HG02943 (cell line): ENCODE measurements around the gene SCN1A.
"Not testable (repeated sequence)": the region's sequence is repeated elsewhere in the genome, so short reads cannot be mapped to it uniquely, and the experiment has no call there.

Experiments used
- ATAC-seq: cut with Tn5 transposase; IDR thresholded peaks from one replicate; pipeline ENCODE4 v1.9.1; 2021; ENCODE audit warnings: mild to moderate bottlenecking, low read depth, moderate library complexity; ENCODE audit not compliant: unreplicated experiment

The SCN1A gene

GRCh38 chr2:166011660-166012059 is 116.2 kb downstream of the SCN1A start:
- ATAC-seq = no peak

- no peak for ATAC-seq
Observed at GRCh38 chr2:166000401-166000800, 127.4 kb downstream of the SCN1A start.

GRCh38 chr2:165990846-165991245 is 137.0 kb downstream of the SCN1A start:
- no peak for ATAC-seq

GRCh38 chr2:165989851-165990250 is 138.0 kb downstream of the SCN1A start:
- ATAC-seq = no peak

- ATAC-seq = no peak
Observed at GRCh38 chr2:165985120-165985519, 142.7 kb downstream of the SCN1A start.

GRCh38 chr2:165972161-165972560 is 155.7 kb downstream of the SCN1A start:
- ATAC-seq = not testable (repeated sequence)

- no peak for ATAC-seq
Observed at GRCh38 chr2:165970663-165971062, 157.2 kb downstream of the SCN1A start.

- no peak for ATAC-seq
Observed at GRCh38 chr2:165969227-165969626, 158.6 kb downstream of the SCN1A start.

GRCh38 chr2:165967746-165968145 is 160.1 kb downstream of the SCN1A start:
- no peak for ATAC-seq

- no peak for ATAC-seq
Observed at GRCh38 chr2:165961818-165962217, 166.0 kb downstream of the SCN1A start.

GRCh38 chr2:165959371-165959770 is 168.4 kb downstream of the SCN1A start:
- ATAC-seq = no peak

- ATAC-seq = no peak
Observed at GRCh38 chr2:165958313-165958960, 169.4 kb downstream of the SCN1A start.

GRCh38 chr2:165957030-165957675 is 170.7 kb downstream of the SCN1A start:
- ATAC-seq = no peak

GRCh38 chr2:165953655-165954606 is 173.9 kb downstream of the SCN1A start, which contains the start of gene TTC21B:
TTC21B (minus strand) TSS chr2:165953776; CDS start chr2:165953705, 71 bp downstream.
- ATAC-seq = peak; percentile 97

- peak; percentile 47 for ATAC-seq
Observed at GRCh38 chr2:165953306-165953654, 174.5 kb downstream of the SCN1A start.

- no peak for ATAC-seq
Observed at GRCh38 chr2:165952741-165953211, 175.0 kb downstream of the SCN1A start.

GRCh38 chr2:165952085-165952484 is 175.7 kb downstream of the SCN1A start:
- ATAC-seq = no peak

GRCh38 chr2:165950438-165950837 is 177.4 kb downstream of the SCN1A start:
- no peak for ATAC-seq

GRCh38 chr2:165941827-165942226 is 186.0 kb downstream of the SCN1A start:
- no peak for ATAC-seq

- ATAC-seq = no peak
Observed at GRCh38 chr2:165938237-165938636, 189.6 kb downstream of the SCN1A start.
